NCI-H748 (cell line): Measurements from ENCODE around the gene MAPT.
"Not testable (repeated sequence)": the region's sequence is repeated elsewhere in the genome, so short reads cannot be mapped to it uniquely, and the experiment has no call there.

Source experiments
- DNase-seq: peaks from one replicate; lab custom pipeline; 2025; ENCODE audit not compliant: unreplicated experiment; lab: John Stamatoyannopoulos, UW

The MAPT gene

GRCh38 chr17:46003907-46004748 lies 109.8 kb downstream of the MAPT start:
- peak; percentile 8 for DNase-seq

- not testable (repeated sequence) for DNase-seq
Measured at GRCh38 chr17:46006082-46006481, 111.7 kb downstream of the MAPT start.

DNA sequence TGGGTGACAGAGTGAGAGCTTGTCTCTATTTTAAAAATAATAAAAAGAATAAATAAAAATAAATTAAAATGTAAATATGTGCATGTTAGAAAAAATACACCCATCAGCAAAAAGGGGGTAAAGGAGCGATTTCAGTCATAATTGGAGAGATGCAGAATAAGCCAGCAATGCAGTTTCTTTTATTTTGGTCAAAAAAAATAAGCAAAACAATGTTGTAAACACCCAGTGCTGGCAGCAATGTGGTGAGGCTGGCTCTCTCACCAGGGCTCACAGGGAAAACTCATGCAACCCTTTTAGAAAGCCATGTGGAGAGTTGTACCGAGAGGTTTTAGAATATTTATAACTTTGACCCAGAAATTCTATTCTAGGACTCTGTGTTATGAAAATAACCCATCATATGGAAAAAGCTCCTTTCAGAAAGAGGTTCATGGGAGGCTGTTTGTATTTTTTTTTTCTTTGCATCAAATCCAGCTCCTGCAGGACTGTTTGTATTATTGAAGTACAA lies 113.2 kb downstream of the MAPT start:
- no peak for DNase-seq

GRCh38 chr17:46008591-46008990 lies 114.2 kb downstream of the MAPT start:
- no peak for DNase-seq

DNA sequence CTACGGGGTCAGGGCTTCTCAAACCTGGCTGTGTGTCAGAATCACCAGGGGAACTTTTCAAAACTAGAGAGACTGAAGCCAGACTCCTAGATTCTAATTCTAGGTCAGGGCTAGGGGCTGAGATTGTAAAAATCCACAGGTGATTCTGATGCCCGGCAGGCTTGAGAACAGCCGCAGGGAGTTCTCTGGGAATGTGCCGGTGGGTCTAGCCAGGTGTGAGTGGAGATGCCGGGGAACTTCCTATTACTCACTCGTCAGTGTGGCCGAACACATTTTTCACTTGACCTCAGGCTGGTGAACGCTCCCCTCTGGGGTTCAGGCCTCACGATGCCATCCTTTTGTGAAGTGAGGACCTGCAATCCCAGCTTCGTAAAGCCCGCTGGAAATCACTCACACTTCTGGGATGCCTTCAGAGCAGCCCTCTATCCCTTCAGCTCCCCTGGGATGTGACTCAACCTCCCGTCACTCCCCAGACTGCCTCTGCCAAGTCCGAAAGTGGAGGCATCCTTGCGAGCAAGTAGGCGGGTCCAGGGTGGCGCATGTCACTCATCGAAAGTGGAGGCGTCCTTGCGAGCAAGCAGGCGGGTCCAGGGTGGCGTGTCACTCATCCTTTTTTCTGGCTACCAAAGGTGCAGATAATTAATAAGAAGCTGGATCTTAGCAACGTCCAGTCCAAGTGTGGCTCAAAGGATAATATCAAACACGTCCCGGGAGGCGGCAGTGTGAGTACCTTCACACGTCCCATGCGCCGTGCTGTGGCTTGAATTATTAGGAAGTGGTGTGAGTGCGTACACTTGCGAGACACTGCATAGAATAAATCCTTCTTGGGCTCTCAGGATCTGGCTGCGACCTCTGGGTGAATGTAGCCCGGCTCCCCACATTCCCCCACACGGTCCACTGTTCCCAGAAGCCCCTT lies 115.6 kb downstream of the MAPT start:
- DNase-seq: no peak

- no peak for DNase-seq
Measured at GRCh38 chr17:46010597-46011186, 116.3 kb downstream of the MAPT start.

- DNase-seq: no peak
Measured at GRCh38 chr17:46011711-46012505, 117.6 kb downstream of the MAPT start.

DNA sequence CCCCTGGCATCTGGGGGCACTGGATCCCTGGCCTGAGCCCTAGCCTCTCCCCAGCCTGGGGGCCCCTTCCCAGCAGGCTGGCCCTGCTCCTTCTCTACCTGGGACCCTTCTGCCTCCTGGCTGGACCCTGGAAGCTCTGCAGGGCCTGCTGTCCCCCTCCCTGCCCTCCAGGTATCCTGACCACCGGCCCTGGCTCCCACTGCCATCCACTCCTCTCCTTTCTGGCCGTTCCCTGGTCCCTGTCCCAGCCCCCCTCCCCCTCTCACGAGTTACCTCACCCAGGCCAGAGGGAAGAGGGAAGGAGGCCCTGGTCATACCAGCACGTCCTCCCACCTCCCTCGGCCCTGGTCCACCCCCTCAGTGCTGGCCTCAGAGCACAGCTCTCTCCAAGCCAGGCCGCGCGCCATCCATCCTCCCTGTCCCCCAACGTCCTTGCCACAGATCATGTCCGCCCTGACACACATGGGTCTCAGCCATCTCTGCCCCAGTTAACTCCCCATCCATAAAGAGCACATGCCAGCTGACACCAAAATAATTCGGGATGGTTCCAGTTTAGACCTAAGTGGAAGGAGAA lies 118.2 kb downstream of the MAPT start:
- no peak for DNase-seq

GRCh38 chr17:46013127-46013501 lies 118.8 kb downstream of the MAPT start:
- no peak for DNase-seq

GRCh38 chr17:46013502-46014165 lies 119.3 kb downstream of the MAPT start:
- DNase-seq: no peak

GRCh38 chr17:46019408-46019925 lies 125.1 kb downstream of the MAPT start:
- not testable (repeated sequence) for DNase-seq

GRCh38 chr17:46020023-46020761 lies 125.8 kb downstream of the MAPT start:
- no peak for DNase-seq

DNA sequence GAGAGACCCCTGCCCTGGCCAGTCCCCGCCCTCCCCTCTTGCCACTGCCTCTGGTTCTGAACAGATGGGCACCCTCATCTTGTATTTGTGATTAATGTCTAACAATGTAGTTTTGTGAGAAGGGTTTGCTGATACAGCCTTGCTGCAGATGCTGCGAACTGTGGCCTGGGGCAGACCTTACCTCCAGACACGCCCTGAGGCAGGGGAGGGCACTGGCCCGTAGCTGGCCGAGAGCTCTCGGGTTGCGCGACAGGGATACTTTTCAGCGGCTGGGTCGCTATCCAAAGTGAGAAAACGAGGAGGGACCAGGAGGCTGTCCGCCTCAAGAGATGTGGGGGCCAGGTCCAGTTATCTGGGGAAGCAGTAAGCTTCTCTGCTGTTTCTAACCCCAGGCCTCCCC lies 126.6 kb downstream of the MAPT start:
- no peak for DNase-seq

- not testable (repeated sequence) for DNase-seq
Measured at GRCh38 chr17:46023366-46023765, 129.0 kb downstream of the MAPT start.

DNA sequence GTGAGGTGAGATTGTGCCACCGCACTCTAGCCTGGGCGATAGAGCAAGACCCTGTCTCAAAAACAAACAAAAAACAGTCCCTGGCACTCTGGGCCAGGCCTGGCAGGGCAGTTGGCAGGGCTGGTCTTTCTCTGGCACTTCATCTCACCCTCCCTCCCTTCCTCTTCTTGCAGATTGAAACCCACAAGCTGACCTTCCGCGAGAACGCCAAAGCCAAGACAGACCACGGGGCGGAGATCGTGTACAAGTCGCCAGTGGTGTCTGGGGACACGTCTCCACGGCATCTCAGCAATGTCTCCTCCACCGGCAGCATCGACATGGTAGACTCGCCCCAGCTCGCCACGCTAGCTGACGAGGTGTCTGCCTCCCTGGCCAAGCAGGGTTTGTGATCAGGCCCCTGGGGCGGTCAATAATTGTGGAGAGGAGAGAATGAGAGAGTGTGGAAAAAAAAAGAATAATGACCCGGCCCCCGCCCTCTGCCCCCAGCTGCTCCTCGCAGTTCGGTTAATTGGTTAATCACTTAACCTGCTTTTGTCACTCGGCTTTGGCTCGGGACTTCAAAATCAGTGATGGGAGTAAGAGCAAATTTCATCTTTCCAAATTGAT lies 129.5 kb downstream of the MAPT start:
- DNase-seq: no peak

- DNase-seq: no peak
Measured at GRCh38 chr17:46024590-46024989, 130.2 kb downstream of the MAPT start.

DNA sequence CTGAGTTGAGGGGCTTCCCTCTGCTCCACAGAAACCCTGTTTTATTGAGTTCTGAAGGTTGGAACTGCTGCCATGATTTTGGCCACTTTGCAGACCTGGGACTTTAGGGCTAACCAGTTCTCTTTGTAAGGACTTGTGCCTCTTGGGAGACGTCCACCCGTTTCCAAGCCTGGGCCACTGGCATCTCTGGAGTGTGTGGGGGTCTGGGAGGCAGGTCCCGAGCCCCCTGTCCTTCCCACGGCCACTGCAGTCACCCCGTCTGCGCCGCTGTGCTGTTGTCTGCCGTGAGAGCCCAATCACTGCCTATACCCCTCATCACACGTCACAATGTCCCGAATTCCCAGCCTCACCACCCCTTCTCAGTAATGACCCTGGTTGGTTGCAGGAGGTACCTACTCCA lies 130.7 kb downstream of the MAPT start:
- DNase-seq: no peak

DNA sequence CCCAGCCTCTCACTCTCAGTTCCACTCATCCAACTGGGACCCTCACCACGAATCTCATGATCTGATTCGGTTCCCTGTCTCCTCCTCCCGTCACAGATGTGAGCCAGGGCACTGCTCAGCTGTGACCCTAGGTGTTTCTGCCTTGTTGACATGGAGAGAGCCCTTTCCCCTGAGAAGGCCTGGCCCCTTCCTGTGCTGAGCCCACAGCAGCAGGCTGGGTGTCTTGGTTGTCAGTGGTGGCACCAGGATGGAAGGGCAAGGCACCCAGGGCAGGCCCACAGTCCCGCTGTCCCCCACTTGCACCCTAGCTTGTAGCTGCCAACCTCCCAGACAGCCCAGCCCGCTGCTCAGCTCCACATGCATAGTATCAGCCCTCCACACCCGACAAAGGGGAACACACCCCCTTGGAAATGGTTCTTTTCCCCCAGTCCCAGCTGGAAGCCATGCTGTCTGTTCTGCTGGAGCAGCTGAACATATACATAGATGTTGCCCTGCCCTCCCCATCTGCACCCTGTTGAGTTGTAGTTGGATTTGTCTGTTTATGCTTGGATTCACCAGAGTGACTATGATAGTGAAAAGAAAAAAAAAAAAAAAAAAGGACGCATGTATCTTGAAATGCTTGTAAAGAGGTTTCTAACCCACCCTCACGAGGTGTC lies 131.3 kb downstream of the MAPT start:
- no peak for DNase-seq
